Trophoblast cell (in vitro differentiated cells and primary cell): ENCODE data around the gene SLC27A4.
A peak's percentile ranks its signal among the peaks of the same experiment; 100 is the strongest.

ENCODE experiments used
- DNase-seq, 2 donors: peaks; one replicate each; pipeline ENCODE4 v3.0.0-alpha.2; 2016
- H2AFZ ChIP-seq: 2 replicates; pipeline ENCODE4 v1.6.1; 2013; ENCODE audit warnings: low read length, moderate library complexity, mild to moderate bottlenecking; ENCODE audit not compliant: insufficient read depth, poor library complexity
- H2AK5ac ChIP-seq: 2 replicates; pipeline ENCODE4 v1.6.1; 2013; ENCODE audit warnings: mild to moderate bottlenecking, low read length
- H2BK120ac ChIP-seq: 2 replicates; pipeline ENCODE4 v1.6.1; 2013; ENCODE audit warnings: low read length, mild to moderate bottlenecking, moderate library complexity; ENCODE audit not compliant: insufficient read depth, poor library complexity
- H2BK12ac ChIP-seq: 2 replicates; pipeline ENCODE4 v1.6.1; 2013; ENCODE audit warnings: mild to moderate bottlenecking, low read length, moderate library complexity
- H2BK5ac ChIP-seq: 2 replicates; pipeline ENCODE4 v1.6.1; 2013; ENCODE audit warnings: low read length, low read depth, moderate library complexity, mild to moderate bottlenecking; ENCODE audit not compliant: poor library complexity
- H3K14ac ChIP-seq: 2 replicates; pipeline ENCODE4 v1.6.1; 2013; ENCODE audit warnings: mild to moderate bottlenecking, low read length
- H3K18ac ChIP-seq: 2 replicates; pipeline ENCODE4 v1.6.1; 2013; ENCODE audit warnings: mild to moderate bottlenecking, low read length
- H3K23ac ChIP-seq: 2 replicates; pipeline ENCODE4 v1.6.1; 2013; ENCODE audit warnings: low read length
- H3K27ac ChIP-seq: 2 replicates; pipeline ENCODE4 v1.5.1; 2013; ENCODE audit warnings: low read depth, mild to moderate bottlenecking, inconsistent platforms, low read length, moderate library complexity
- H3K27me3 ChIP-seq: 2 replicates; pipeline ENCODE4 v1.6.1; 2013; ENCODE audit warnings: inconsistent platforms, mild to moderate bottlenecking, low read length, moderate library complexity; ENCODE audit not compliant: insufficient read depth
- H3K36me3 ChIP-seq, 2 experiments: 1 replicate in 1 of 2; 2 replicates in 1 of 2; pipeline ENCODE4 v1.6.1; 2013; ENCODE audit warnings: low read length in 2 of 2, mild to moderate bottlenecking in 2 of 2, moderate library complexity in 1 of 2; ENCODE audit not compliant: insufficient read depth in 2 of 2, control insufficient read depth in 1 of 2
- H3K4ac ChIP-seq: 2 replicates; pipeline ENCODE4 v1.6.1; 2013; ENCODE audit warnings: low read depth, mild to moderate bottlenecking, low read length, moderate library complexity
- H3K4me1 ChIP-seq, 2 experiments: 1 replicate in 1 of 2; 2 replicates in 1 of 2; pipeline ENCODE4 v1.6.1; 2013; ENCODE audit warnings: low read length in 2 of 2, mild to moderate bottlenecking in 2 of 2, moderate library complexity in 1 of 2; ENCODE audit not compliant: insufficient read depth in 2 of 2, control insufficient read depth in 1 of 2
- H3K4me2 ChIP-seq: 2 replicates; pipeline ENCODE4 v1.6.1; 2013; ENCODE audit warnings: inconsistent platforms, mild to moderate bottlenecking, low read length, moderate library complexity
- H3K4me3 ChIP-seq: 2 replicates; pipeline ENCODE4 v1.5.1; 2013; ENCODE audit warnings: mild to moderate bottlenecking, low read depth, low read length, inconsistent platforms
- H3K79me1 ChIP-seq: one replicate; pipeline ENCODE4 v1.6.1; 2013; ENCODE audit warnings: low read length
- H3K79me2 ChIP-seq: 2 replicates; pipeline ENCODE4 v1.6.1; 2013; ENCODE audit warnings: low read length, mild to moderate bottlenecking; ENCODE audit not compliant: control insufficient read depth, insufficient read depth, poor library complexity
- H3K9ac ChIP-seq: 2 replicates; pipeline ENCODE4 v1.6.1; 2013; ENCODE audit warnings: mild to moderate bottlenecking, low read length
- H3K9me3 ChIP-seq: 2 replicates; pipeline ENCODE4 v1.6.1; 2013; ENCODE audit warnings: low read depth, mild to moderate bottlenecking, control low read depth, inconsistent platforms, low read length; ENCODE audit not compliant: insufficient read depth
- H4K12ac ChIP-seq: 2 replicates; pipeline ENCODE4 v1.6.1; 2013; ENCODE audit warnings: low read depth, mild to moderate bottlenecking, low read length, moderate library complexity
- H4K8ac ChIP-seq: 2 replicates; pipeline ENCODE4 v1.6.1; 2013; ENCODE audit warnings: low read depth, mild to moderate bottlenecking, low read length, moderate library complexity
- H4K91ac ChIP-seq: one replicate; pipeline ENCODE4 v1.6.1; 2013; ENCODE audit warnings: low read depth, mild to moderate bottlenecking, low read length, moderate library complexity
- WGBS: extraction: QIAGEN DNeasy Blood & Tissue Kit; methylation state at CpG from one replicate; pipeline ENCODE4 v1.1.7; 2013; ENCODE audit warnings: missing lambda C conversion rate; ENCODE audit not compliant: insufficient read length, insufficient coverage; ENCODE audit errors: extremely low coverage; 5-methylcytosine and 5-hydroxymethylcytosine counted together

The SLC27A4 gene

DNA sequence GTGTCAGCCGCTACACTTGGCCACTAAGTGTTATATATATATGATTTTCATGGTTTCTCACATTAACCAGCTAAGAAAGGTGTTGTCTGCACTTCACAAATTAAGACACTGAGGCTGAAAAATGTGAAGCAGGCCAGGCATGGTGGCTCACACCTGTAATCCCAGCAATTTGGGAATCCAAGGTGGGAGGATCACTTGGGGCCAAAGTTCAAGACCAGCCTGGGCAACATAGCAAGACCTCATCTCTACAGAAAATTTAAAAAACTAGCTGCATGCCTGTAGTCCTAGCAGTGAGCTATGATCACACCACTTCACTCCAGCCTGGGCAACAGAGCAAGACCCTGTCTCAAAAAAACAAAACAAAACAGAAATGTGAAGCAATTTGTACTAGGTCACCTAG lies 15.9 kb upstream of the SLC27A4 start:
- Histone ChIP-seq H3K36me3 (peaks cover 19 to 30% of the 10 kb centered on the region in 2 experiments), H2BK5ac (no peak overlapping the region), H3K4me1 (peaks cover 9% of the 10 kb centered on the region in 2 experiments), H3K9me3 (no peaks in the 10 kb centered on the region), H4K91ac (no peak overlapping the region), H3K18ac (no peak overlapping the region), H3K79me2 (peaks cover 7% of the 10 kb centered on the region), H2BK120ac (no peak overlapping the region), H3K4ac (peak overlapping the region; percentile 25), H3K23ac (no peak overlapping the region), H4K12ac (no peak overlapping the region), H2BK12ac (no peak overlapping the region), H2AK5ac (no peak overlapping the region), H3K79me1 (peaks cover 3% of the 10 kb centered on the region), H3K4me3 (no peak overlapping the region), H3K27me3 (no peaks in the 10 kb centered on the region), H2AFZ (no peak overlapping the region), H3K14ac (no peak overlapping the region), H3K27ac (no peak overlapping the region), H3K9ac (no peak overlapping the region), H4K8ac (no peak overlapping the region), H3K4me2 (no peak overlapping the region)
- DNase-seq: no peak
- no CpG with 5 or more reads among the region's 1 CpG for WGBS

DNA sequence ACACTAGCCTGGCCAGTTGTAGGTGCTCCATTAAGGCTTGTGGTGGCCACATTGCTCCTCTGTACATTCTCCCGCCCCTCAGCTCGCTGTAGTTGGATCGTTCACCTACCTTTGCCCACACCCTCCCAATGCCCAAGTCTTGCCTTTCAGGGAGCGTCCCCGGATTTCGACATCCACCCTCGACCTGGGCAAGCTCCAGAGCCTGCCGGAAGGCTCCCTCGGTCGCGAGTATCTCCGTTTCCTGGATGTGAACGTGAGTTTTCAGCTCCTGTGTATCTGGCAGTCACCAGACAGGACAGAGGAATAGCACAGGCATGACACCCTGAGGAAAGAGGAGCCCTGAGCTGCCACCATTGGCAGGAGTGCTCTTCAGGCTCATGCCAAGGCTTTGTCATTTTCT lies 14.7 kb upstream of the SLC27A4 start:
- no peak overlapping the region for H3K14ac ChIP-seq
- no peak overlapping the region for H2AFZ ChIP-seq
- no peak overlapping the region for H3K18ac ChIP-seq
- H4K12ac ChIP-seq: no peak overlapping the region
- H2BK5ac ChIP-seq: no peak overlapping the region
- H3K27ac ChIP-seq: no peak overlapping the region
- H2BK12ac ChIP-seq: no peak overlapping the region
- H3K27me3 ChIP-seq: no peaks in the 10 kb centered on the region
- H3K79me2 ChIP-seq: peaks cover 7% of the 10 kb centered on the region
- H2BK120ac ChIP-seq: no peak overlapping the region
- no peak overlapping the region for H4K91ac ChIP-seq
- no CpG with 5 or more reads among the region's 13 CpGs for WGBS
- H3K4me1 ChIP-seq: peaks cover 9% of the 10 kb centered on the region in 2 experiments
- no peak overlapping the region for H3K9ac ChIP-seq
- no peak overlapping the region for H2AK5ac ChIP-seq
- no peaks in the 10 kb centered on the region for H3K9me3 ChIP-seq
- no peak overlapping the region for H3K4me3 ChIP-seq
- H3K4ac ChIP-seq: no peak overlapping the region
- DNase-seq: no peak
- no peak overlapping the region for H3K4me2 ChIP-seq
- peaks cover 3% of the 10 kb centered on the region for H3K79me1 ChIP-seq
- no peak overlapping the region for H4K8ac ChIP-seq
- H3K36me3 ChIP-seq: peaks cover 19 to 30% of the 10 kb centered on the region in 2 experiments
- no peak overlapping the region for H3K23ac ChIP-seq

DNA sequence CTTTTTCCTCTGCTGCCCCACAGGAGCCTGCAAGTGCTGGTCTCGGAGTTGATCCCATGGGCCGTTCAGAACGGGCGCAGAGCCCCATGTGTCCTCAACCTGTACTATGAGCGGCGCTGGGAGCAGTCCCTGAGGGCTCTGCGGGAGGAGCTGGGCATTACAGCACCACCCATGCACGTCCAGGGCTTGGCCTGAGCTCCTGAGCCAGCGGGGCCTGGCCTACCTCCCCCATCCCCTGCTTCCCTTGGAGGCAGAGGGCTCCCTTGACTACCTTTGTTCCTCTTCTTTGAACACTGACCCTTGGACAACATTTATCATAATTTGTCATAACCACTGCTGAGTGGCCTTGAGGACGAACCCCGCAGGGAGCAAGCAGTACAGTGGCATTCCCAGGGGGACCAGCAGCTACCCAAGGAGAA lies 6.9 kb upstream of the SLC27A4 start:
- Histone ChIP-seq H2AK5ac (no peak overlapping the region), H3K27me3 (no peaks in the 10 kb centered on the region), H3K23ac (no peak overlapping the region), H3K9ac (no peak overlapping the region), H4K8ac (no peak overlapping the region), H3K4me3 (no peak overlapping the region), H3K79me1 (no peaks in the 10 kb centered on the region), H3K9me3 (peaks cover 1% of the 10 kb centered on the region), H2BK12ac (no peak overlapping the region), H4K12ac (no peak overlapping the region), H2AFZ (no peak overlapping the region), H4K91ac (no peak overlapping the region), H3K79me2 (no peaks in the 10 kb centered on the region), H3K4ac (no peak overlapping the region), H3K36me3 (peaks cover 18 to 33% of the 10 kb centered on the region in 2 experiments), H3K18ac (no peak overlapping the region), H3K27ac (no peak overlapping the region), H3K14ac (no peak overlapping the region), H2BK120ac (no peak overlapping the region), H3K4me1 (no peaks in the 10 kb centered on the region), H3K4me2 (no peak overlapping the region), H2BK5ac (no peak overlapping the region)
- WGBS: no CpG with 5 or more reads among the region's 11 CpGs
- no peak for DNase-seq

DNA sequence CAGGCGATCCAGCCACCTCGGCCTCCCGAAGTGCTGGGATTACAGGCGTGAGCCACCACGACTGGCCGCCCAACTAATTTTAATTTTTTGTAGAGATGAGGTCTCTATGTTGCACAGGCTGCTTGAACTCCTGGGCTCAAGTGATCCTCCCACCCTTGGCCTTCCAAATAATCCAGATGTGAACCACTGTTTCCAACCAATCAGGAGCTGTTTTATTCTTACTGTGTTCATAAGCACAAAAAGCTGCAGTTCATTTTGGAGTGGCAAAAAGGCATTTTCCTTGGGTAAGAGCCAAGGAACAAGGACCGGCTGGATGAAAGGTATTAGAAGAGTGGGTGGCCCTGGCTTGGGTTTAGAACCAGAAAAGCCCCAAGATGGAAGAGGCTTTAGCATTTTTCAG lies 5.2 kb upstream of the SLC27A4 start:
- peaks cover 0 to 4% of the 10 kb centered on the region in 2 experiments for H3K4me1 ChIP-seq
- H3K4me3 ChIP-seq: no peak overlapping the region
- WGBS: no CpG with 5 or more reads among the region's 7 CpGs
- no peak overlapping the region for H3K14ac ChIP-seq
- H4K12ac ChIP-seq: no peak overlapping the region
- DNase-seq: no peak
- no peak overlapping the region for H3K27ac ChIP-seq
- peaks cover 15 to 28% of the 10 kb centered on the region in 2 experiments for H3K36me3 ChIP-seq
- no peak overlapping the region for H2BK120ac ChIP-seq
- H3K9me3 ChIP-seq: peaks cover 1% of the 10 kb centered on the region
- no peak overlapping the region for H4K8ac ChIP-seq
- no peak overlapping the region for H3K4me2 ChIP-seq
- H4K91ac ChIP-seq: no peak overlapping the region
- no peak overlapping the region for H2BK12ac ChIP-seq
- H2AK5ac ChIP-seq: no peak overlapping the region
- no peak overlapping the region for H2BK5ac ChIP-seq
- no peak overlapping the region for H3K23ac ChIP-seq
- no peak overlapping the region for H2AFZ ChIP-seq
- H3K18ac ChIP-seq: no peak overlapping the region
- peaks cover 2% of the 10 kb centered on the region for H3K79me1 ChIP-seq
- no peak overlapping the region for H3K4ac ChIP-seq
- no peak overlapping the region for H3K9ac ChIP-seq
- no peaks in the 10 kb centered on the region for H3K27me3 ChIP-seq
- peaks cover 2% of the 10 kb centered on the region for H3K79me2 ChIP-seq
